ENCODE measurements around the gene TMEM222. TPM values are rescaled to one million over a fixed set of nuclear protein-coding genes. Genes with fewer than 3 reads are reported as not detected.

The TMEM222 gene
- polyA plus RNA-seq, 1 donor (not counting 4 experiments of a cell fraction or from before 2014, with no cell fraction given), result 23.7 TPM

DNA sequence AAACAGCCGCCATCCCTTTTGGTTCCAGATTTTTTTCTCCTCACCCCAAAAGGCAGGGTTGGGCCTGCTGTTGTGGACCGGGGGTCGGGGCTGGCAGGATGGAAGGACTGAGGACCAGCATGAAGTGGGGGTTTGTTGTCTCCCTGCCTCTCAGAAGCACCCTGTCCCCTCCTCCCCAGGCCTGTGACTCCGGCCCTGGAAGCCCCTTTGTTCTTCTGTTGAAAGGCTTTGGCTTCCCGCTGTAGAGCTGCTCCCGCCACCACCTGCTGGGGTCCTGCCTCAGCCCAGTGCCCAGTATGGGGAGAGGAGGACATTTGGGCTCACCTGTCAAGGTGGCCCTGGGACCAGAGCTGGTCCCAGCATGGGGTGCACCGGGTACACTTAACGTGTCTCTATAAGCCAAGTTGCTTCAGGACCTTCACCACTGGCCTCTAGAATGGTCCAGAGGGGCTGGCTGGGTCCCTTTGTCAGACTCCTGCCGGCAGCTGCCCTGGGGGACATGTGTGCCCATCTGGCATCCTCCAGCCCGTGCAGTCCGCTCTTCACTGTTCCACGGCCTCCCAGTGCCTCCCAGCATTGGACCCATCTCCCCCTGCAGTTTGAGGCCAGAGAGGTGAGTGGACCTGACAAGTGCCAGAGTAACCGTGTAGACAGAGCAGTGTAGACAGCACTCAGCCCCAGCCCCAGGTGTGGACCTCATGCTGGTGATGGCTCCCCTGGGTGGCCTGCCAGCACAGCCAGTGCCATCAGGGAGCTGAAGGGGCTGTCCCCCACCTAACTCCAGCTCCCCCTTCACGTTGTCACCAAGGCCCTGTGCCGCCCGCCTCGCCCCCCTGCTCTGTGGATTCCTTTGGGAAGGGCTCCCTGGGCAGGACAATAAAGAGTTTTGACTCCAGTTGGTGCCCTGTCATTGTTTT lies 13.8 kb downstream of the TMEM222 start:
- TF ChIP-seq CTCF (optimal IDR thresholded peaks at IDR 0.05 in 1 of 3, IDR thresholded peaks at IDR 0.05 in 1 of 3, conservative IDR thresholded peaks at IDR 0.05 in 1 of 3; ENCODE audit: extremely low read depth in 1 of 3, insufficient read depth in 2 of 3, low read length in 3 of 3), result no peak
- no peak overlapping the region for H3K4me2 ChIP-seq (ENCODE audit: control insufficient read depth, extremely low read depth, insufficient read depth, low read depth, low read length)
- no peaks in the 10 kb centered on the region for H3K9me3 ChIP-seq (ENCODE audit: control insufficient read depth, low read depth, low read length)
- H4K20me1 ChIP-seq (ENCODE audit: control insufficient read depth, extremely low read depth, insufficient read depth, low read length), result no peaks in the 10 kb centered on the region
- H3K9me1 ChIP-seq (ENCODE audit: control insufficient read depth, extremely low read depth, insufficient read depth, low read length), result no peaks in the 10 kb centered on the region
- H3K9ac ChIP-seq (ENCODE audit: control insufficient read depth, extremely low read depth, insufficient read depth, low read length), result no peak overlapping the region
- H3K36me3 ChIP-seq (ENCODE audit: control insufficient read depth in 2 of 2, extremely low read depth in 1 of 2, insufficient read depth in 2 of 2, low read length in 2 of 2), result peaks cover 35 to 41% of the 10 kb centered on the region in 2 experiments
- H2AFZ ChIP-seq (ENCODE audit: control insufficient read depth, low read length), result no peak overlapping the region
- no peak for FAIRE-seq
- no peak for DNase-seq (ENCODE audit: low read depth, low spot score)
- no peak overlapping the region for H3K27ac ChIP-seq (ENCODE audit: control insufficient read depth, insufficient read depth, low read length)
- H3K4me3 ChIP-seq (ENCODE audit: control insufficient read depth in 2 of 3, extremely low read depth in 1 of 3, insufficient read depth in 2 of 3, low read depth in 1 of 3, low read length in 3 of 3), result no peak overlapping the region
- peaks cover 2% of the 10 kb centered on the region for H3K4me1 ChIP-seq (ENCODE audit: control insufficient read depth, extremely low read depth, insufficient read depth, low read length)
- H3K79me2 ChIP-seq (ENCODE audit: control insufficient read depth, insufficient read depth, low read length), result peaks cover 4% of the 10 kb centered on the region
- H3K27me3 ChIP-seq (ENCODE audit: control insufficient read depth, extremely low read depth, insufficient read depth, low read length), result no peaks in the 10 kb centered on the region
- dilution Hi-C loops (cut with MboI; ENCODE audit: extremely low pct_ligation_motif_present, low sequenced_read_pairs), result no loop called here

- FAIRE-seq, result no peak
- H3K4me1 ChIP-seq (ENCODE audit: control insufficient read depth, extremely low read depth, insufficient read depth, low read length), result peaks cover 12% of the 10 kb centered on the region
Observed at GRCh38 chr1:27336756-27337155, 14.8 kb downstream of the TMEM222 start.

More at GRCh38 chr1:27336756-27337155, 14.8 kb downstream of the TMEM222 start:
- Histone ChIP-seq H3K9me3 (ENCODE audit: control insufficient read depth, low read depth, low read length) (no peaks in the 10 kb centered on the region), H3K79me2 (ENCODE audit: control insufficient read depth, insufficient read depth, low read length) (no peaks in the 10 kb centered on the region), H3K9me1 (ENCODE audit: control insufficient read depth, extremely low read depth, insufficient read depth, low read length) (no peaks in the 10 kb centered on the region), H3K4me2 (ENCODE audit: control insufficient read depth, extremely low read depth, insufficient read depth, low read depth, low read length) (no peak overlapping the region), H4K20me1 (ENCODE audit: control insufficient read depth, extremely low read depth, insufficient read depth, low read length) (no peaks in the 10 kb centered on the region), H2AFZ (ENCODE audit: control insufficient read depth, low read length) (no peak overlapping the region), H3K4me3 (ENCODE audit: control insufficient read depth in 2 of 3, extremely low read depth in 1 of 3, insufficient read depth in 2 of 3, low read depth in 1 of 3, low read length in 3 of 3) (no peak overlapping the region), H3K36me3 (ENCODE audit: control insufficient read depth in 2 of 2, extremely low read depth in 1 of 2, insufficient read depth in 2 of 2, low read length in 2 of 2) (peaks cover 31 to 37% of the 10 kb centered on the region in 2 experiments), H3K27ac (ENCODE audit: control insufficient read depth, insufficient read depth, low read length) (no peak overlapping the region), H3K27me3 (ENCODE audit: control insufficient read depth, extremely low read depth, insufficient read depth, low read length) (no peaks in the 10 kb centered on the region), H3K9ac (ENCODE audit: control insufficient read depth, extremely low read depth, insufficient read depth, low read length) (no peak overlapping the region)
- DNase-seq (ENCODE audit: low read depth, low spot score), result no peak
- TF ChIP-seq CTCF (optimal IDR thresholded peaks at IDR 0.05 in 1 of 3, IDR thresholded peaks at IDR 0.05 in 1 of 3, conservative IDR thresholded peaks at IDR 0.05 in 1 of 3; ENCODE audit: extremely low read depth in 1 of 3, insufficient read depth in 2 of 3, low read length in 3 of 3) (no peak), EZH2 (IDR thresholded peaks at IDR 0.05; ENCODE audit: low read length) (no peak)
- dilution Hi-C loops (cut with MboI; ENCODE audit: extremely low pct_ligation_motif_present, low sequenced_read_pairs), result no loop called here

All from keratinocyte (primary cell).